Activated CD4-positive, alpha-beta T cell treated with anti-CD3 and anti-CD28 coated beads, Interleukin-2, amount 50 U/mL, for 48 hours (primary cell): ENCODE measurements around the gene PGPEP1.
"Not testable (repeated sequence)": the region's sequence is repeated elsewhere in the genome, so short reads cannot be mapped to it uniquely, and the experiment has no call there.

ENCODE experiments used
- DNase-seq, 2 experiments: peaks; one replicate each; pipeline ENCODE4 v3.0.0-alpha.2; 2020

PGPEP1 gene

GRCh38 chr19:18364826-18365528 lies 24.6 kb downstream of the PGPEP1 start:
- DNase-seq, result no peak

GRCh38 chr19:18366021-18366435 lies 25.6 kb downstream of the PGPEP1 start:
- DNase-seq, result no peak

GRCh38 chr19:18368504-18369222 lies 28.3 kb downstream of the PGPEP1 start:
- no peak for DNase-seq

GRCh38 chr19:18373407-18373891 lies 33.1 kb downstream of the PGPEP1 start:
- DNase-seq, result no peak

DNA sequence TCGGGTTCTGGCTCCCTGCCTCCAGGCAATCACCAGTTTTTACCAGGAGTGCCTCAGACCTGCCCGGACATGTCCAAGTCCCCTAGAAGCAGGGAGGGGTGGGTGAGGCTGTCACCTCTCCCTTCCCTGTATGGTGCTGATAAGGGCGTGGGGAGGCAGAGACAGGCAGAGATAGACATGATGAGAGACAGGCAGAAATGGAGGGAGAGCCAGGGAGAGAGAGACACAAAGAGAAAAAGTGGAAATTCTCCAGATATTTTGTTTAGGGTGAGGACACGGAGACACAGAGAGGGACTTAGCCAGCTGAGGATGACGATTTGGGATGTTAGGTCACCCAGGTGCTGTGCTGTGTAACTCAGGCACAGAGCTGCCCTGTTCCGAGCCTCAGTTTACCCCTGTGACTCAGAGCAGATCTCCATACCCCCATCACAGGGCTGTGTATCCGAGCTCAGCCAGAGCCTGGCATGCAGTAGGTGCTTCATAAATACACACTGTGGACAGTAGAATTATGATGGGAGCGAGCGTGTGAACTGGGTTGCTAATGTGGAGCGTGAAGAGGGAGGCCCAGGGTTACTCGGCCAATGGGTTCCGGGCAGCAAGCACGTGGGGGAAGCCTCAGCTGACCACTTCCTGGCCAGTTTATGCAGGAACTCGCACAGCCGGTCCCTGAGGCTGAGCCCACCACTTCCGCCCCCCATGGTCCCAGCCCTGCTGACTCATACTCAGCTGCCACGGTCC lies 33.7 kb downstream of the PGPEP1 start:
- DNase-seq, result peak; percentile 61 to 69

GRCh38 chr19:18377026-18377425 lies 36.6 kb downstream of the PGPEP1 start:
- DNase-seq, result no peak

DNA sequence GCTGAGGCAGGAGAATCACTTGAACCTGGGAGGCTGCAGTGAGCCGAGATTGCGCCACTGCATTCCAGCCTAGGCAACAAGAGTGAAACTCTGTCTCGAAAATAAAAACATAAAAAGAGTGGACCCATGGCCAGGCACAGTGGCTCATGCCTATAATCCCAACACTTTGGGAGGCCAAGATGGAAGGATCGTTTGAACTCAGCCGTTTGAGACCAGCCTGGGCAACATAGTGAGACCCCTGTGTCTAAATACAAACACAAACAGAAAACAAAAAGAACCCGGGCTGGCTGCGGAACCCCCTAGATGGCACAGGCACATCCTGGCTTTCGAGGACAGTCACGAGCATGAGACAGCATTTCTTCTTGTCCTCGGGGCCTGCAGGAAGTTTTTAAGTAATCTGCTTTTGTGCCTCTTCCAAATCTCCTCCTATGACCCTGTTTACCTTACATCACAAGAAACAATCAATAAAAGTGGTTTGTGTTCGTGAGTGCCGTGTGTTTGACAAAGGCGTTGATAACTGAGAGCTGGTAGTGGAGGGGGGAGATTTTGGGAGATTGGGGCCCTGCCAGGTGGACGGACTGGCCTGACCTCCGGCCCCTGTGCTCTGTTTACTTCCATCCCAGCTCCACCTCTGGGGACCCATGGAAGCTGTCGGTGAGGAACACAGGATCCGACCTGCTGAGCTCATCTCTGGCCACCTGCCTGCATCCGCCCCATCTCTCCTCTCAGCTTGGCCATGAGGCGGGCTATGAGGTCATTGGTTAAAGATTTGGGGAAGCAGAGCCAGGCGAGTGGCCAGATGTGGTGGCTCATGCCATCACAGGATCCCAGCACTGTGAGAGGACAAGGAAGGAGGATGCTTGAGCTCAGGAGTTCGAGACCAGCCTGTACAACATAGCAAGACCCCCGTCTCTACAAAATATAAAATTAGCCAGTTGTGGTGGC lies 39.7 kb downstream of the PGPEP1 start:
- DNase-seq, result no peak

- no peak for DNase-seq
Observed at GRCh38 chr19:18380843-18381242, 40.4 kb downstream of the PGPEP1 start.

DNA sequence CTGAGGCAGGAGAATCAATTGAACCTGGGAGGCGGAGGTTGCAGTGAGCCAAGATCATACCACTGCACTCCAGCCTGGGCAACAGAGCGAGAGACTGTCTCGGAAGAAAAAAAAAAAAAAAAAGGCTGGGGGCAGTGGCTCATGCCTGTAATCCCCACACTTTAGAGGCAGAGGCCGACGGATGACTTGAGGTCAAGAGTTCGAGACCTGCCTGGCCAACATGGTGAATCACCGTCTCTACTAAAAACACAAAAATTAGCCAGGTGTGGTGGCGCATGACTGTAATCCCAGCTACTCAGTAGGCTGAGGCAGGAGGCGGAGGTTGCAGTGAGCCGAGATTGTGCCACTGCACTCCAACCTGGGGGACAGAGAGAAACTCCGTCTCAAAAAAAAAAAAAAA lies 43.2 kb downstream of the PGPEP1 start:
- DNase-seq, result not testable (repeated sequence)

DNA sequence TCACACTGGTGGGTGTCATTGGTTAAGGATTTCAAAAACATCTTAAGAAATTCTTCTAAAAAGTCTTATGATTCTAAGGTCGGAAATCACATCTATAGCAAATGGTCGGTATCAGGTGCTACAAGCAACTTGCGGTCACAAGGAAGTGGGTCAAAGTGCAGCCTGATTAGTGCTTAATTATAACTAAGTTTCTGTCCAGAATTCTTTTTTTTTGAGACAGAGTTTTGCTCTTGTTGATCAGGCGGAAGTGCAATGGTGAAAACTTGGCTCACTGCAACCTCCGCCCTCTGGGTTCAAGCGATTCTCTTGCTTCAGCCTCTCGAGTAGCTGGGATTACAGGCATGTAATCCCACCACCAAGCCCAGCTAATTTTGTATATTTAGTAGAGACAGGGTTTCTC lies 44.4 kb downstream of the PGPEP1 start:
- DNase-seq, result no peak

DNA sequence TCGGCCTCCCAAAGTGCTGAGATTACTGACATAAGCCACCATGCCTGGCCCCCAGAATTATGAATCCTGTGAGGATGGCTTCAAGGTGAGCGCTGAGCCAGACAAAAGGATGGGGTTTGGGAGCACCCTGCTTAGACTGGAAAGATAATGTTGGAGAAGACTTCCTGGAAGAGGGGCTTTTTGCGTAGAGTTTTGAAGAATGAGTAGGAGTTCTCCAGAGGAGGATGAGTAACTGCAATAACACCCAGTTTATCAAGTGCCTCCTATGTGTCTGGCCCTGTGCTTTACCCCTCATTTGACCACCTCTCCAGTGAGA lies 44.9 kb downstream of the PGPEP1 start:
- no peak for DNase-seq

DNA sequence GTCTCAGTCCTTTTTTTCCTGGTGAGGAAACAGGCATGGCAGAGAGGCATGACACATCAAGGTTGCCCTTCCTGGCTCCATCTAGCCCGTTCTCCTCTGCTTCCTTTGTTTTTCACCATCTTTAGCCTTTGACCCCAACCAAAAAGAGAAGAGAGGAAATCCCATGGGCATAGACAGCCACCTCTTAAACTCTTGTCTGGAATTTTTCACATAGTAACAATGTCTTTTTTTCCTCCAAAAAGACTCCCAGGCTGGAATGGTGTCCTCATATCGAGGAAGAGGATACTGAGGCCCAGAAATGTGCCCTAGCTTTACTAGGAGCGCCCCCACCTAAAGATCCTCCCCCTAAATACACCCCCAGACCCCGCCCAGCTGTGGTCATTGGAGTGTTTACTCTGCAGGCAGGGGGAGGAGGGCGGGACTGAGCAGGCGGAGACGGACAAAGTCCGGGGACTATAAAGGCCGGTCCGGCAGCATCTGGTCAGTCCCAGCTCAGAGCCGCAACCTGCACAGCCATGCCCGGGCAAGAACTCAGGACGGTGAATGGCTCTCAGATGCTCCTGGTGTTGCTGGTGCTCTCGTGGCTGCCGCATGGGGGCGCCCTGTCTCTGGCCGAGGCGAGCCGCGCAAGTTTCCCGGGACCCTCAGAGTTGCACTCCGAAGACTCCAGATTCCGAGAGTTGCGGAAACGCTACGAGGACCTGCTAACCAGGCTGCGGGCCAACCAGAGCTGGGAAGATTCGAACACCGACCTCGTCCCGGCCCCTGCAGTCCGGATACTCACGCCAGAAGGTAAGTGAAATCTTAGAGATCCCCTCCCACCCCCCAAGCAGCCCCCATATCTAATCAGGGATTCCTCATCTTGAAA lies 45.5 kb downstream of the PGPEP1 start, which contains the start of gene GDF15:
Gene GDF15, plus strand, starts transcription at position 484 of the 868 bp plus-strand sequence. Its CDS starts 32 bp downstream, at position 516.
- peak; percentile 36 to 46 for DNase-seq

- DNase-seq, result no peak
Observed at GRCh38 chr19:18386543-18387271, 46.3 kb downstream of the PGPEP1 start.

DNA sequence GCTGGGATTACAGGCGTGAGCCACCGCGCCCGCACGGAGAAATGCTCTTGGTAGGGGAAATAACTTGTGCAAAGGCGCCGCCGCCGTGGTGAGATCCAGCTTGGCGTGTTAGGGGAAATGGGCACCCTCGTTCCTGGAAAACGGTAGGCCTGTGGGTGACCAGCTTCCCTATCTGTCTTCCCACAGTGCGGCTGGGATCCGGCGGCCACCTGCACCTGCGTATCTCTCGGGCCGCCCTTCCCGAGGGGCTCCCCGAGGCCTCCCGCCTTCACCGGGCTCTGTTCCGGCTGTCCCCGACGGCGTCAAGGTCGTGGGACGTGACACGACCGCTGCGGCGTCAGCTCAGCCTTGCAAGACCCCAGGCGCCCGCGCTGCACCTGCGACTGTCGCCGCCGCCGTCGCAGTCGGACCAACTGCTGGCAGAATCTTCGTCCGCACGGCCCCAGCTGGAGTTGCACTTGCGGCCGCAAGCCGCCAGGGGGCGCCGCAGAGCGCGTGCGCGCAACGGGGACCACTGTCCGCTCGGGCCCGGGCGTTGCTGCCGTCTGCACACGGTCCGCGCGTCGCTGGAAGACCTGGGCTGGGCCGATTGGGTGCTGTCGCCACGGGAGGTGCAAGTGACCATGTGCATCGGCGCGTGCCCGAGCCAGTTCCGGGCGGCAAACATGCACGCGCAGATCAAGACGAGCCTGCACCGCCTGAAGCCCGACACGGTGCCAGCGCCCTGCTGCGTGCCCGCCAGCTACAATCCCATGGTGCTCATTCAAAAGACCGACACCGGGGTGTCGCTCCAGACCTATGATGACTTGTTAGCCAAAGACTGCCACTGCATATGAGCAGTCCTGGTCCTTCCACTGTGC lies 47.9 kb downstream of the PGPEP1 start:
- peak; percentile 82 to 85 for DNase-seq

DNA sequence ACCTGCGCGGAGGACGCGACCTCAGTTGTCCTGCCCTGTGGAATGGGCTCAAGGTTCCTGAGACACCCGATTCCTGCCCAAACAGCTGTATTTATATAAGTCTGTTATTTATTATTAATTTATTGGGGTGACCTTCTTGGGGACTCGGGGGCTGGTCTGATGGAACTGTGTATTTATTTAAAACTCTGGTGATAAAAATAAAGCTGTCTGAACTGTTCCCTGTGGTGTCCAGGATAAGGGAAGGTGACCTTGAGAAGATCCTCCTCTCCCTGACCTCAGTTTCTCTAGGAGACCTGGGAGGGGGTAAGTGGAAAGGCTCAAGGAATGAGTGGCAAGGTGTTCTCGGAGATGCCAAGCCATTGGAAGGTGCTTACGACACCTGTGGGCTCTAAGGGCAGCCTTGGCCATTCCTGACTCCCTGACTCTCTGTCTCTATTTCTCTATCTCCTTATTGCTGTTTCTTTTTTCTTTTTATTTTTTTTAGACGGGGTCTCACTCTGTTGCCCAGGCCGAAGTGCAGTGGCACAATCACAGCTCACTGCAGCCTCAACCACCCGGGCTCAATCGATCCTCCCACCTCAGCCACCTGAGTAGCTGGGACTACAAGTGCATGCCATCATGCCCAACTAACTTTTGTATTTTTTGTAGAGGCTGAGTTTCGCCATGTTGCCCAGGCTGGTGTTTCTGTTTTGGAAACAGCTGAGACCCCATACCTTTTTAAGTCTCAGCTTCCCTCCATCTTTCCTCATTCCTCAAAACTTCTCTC lies 48.7 kb downstream of the PGPEP1 start:
- DNase-seq, result no peak

- DNase-seq, result no peak
Observed at GRCh38 chr19:18389726-18390064, 49.3 kb downstream of the PGPEP1 start.

- DNase-seq, result no peak
Observed at GRCh38 chr19:18390065-18390907, 49.9 kb downstream of the PGPEP1 start.

- no peak for DNase-seq
Observed at GRCh38 chr19:18391509-18392075, 51.2 kb downstream of the PGPEP1 start.
